PFSK-1 (cell line): Measurements from ENCODE around the gene LINC01488.

ENCODE experiments used
- FOXP2 ChIP-seq: optimal IDR thresholded peaks from 2 replicates; pipeline ENCODE3; 2011; ENCODE audit warnings: borderline replicate concordance, control low read depth, inconsistent platforms; ENCODE audit not compliant: insufficient read depth; ENCODE audit errors: extremely low read length, extremely low read depth
- POLR2AphosphoS5 ChIP-seq: IDR thresholded peaks from 2 replicates; pipeline ENCODE4 v1.6.1; 2012; ENCODE audit warnings: low read depth, mild to moderate bottlenecking, control low read depth, low read length, moderate library complexity
- SIN3A ChIP-seq: IDR thresholded peaks from 2 replicates; pipeline ENCODE4 v1.6.1; 2012; ENCODE audit warnings: mild to moderate bottlenecking, low read length, moderate library complexity, borderline replicate concordance; ENCODE audit not compliant: insufficient read depth
- TAF1 ChIP-seq: IDR thresholded peaks from 2 replicates; pipeline ENCODE4 v1.6.1; 2012; ENCODE audit warnings: low read length, control low read depth, borderline replicate concordance; ENCODE audit not compliant: insufficient read depth
- TF ChIP-seq, protein P1 (sequence below), 2 experiments: IDR thresholded peaks; 2 replicates each; pipeline versions ENCODE4 v1.6.1 to v1.8.0; 2011 to 2012; ENCODE audit warnings: low read depth in 2 of 2, low read length in 2 of 2, control low read depth in 1 of 2, inconsistent platforms in 1 of 2, mild to moderate bottlenecking in 1 of 2, moderate library complexity in 1 of 2; ENCODE audit not compliant: insufficient read depth in 1 of 2

DNA sequence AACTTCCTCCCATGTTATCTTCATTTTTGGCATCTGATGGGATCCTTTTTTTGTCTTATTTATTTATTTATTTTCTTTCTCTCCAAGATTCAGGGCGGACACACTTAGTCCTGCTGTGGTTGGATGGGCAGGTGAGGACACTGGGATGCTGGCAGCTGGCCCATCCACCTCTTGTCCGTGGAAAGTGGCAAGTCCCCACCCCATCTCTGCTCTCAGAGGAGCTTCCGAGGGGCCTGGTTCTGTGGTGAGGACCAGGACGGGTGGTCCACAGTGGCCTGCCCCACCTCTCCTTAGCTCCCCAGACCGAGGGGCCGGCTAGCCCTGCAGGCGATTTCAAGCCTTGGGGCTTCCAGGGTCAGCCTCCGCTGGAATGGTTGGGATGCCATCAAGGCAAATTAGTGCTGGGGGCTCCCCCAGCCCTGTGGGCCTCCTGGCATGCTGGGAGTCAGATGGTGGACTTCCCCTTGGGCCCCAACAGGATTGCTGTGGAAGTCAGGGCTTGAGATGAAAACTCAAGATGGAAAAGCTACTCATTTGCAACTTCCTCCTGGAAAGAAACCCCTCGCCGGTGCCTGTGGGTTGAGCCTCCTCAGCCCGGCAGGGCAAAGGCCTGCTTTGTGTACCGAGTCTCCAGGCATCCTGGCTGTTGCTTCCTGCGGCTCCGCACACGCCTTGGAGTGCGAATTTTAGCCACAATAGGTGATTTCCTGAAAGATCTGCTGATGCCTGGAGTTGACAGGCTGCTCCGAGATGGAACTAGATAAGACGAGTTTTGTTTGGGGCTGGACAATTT lies 31.2 kb upstream of the LINC01488 start:
- TF ChIP-seq, protein P1, sequence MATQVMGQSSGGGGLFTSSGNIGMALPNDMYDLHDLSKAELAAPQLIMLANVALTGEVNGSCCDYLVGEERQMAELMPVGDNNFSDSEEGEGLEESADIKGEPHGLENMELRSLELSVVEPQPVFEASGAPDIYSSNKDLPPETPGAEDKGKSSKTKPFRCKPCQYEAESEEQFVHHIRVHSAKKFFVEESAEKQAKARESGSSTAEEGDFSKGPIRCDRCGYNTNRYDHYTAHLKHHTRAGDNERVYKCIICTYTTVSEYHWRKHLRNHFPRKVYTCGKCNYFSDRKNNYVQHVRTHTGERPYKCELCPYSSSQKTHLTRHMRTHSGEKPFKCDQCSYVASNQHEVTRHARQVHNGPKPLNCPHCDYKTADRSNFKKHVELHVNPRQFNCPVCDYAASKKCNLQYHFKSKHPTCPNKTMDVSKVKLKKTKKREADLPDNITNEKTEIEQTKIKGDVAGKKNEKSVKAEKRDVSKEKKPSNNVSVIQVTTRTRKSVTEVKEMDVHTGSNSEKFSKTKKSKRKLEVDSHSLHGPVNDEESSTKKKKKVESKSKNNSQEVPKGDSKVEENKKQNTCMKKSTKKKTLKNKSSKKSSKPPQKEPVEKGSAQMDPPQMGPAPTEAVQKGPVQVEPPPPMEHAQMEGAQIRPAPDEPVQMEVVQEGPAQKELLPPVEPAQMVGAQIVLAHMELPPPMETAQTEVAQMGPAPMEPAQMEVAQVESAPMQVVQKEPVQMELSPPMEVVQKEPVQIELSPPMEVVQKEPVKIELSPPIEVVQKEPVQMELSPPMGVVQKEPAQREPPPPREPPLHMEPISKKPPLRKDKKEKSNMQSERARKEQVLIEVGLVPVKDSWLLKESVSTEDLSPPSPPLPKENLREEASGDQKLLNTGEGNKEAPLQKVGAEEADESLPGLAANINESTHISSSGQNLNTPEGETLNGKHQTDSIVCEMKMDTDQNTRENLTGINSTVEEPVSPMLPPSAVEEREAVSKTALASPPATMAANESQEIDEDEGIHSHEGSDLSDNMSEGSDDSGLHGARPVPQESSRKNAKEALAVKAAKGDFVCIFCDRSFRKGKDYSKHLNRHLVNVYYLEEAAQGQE (IDR thresholded peaks at IDR 0.05; ENCODE audit: insufficient read depth in 1 of 2, low read depth in 2 of 2, low read length in 2 of 2) = 0 out of 4 replicates have a peak, but pooled peaks of 1 of the 2 experiments have one; percentile 67
- TF ChIP-seq POLR2AphosphoS5 = peak; percentile 29; the same call in 1 of the 2 replicates
- no peak for TF ChIP-seq TAF1
- TF ChIP-seq SIN3A = 0 out of 2 replicates have a peak, but pooled peaks have one; percentile 50
- TF ChIP-seq FOXP2 = no peak
